ENCODE data around the gene SOX18. TPM values are rescaled to one million over a fixed set of nuclear protein-coding genes. Genes with fewer than 3 reads are reported as not detected.
A peak's percentile ranks its signal among the peaks of the same experiment; 100 is the strongest.

The SOX18 gene
- total RNA-seq, 1 donor from 2014 or later, result 48.3 TPM

DNA sequence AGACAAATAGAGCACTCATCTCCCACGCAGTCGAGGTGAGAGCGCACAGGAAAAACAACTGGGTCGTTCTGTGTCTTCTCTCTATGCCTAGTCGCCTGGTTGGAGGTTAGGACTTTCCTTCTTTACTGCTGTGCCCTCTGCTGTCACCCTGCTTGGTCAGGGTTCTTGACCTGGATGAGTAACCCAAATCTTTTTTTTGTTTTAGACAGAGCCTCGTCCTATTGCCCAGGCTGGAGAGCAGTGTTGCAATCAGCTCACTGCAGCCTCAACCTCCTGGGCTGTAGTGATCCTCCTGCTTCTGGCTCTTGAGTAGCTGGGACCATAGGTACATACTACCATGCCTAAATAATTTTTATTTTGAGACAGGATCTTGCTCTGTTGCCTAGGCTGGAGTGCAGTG, 44.0 kb downstream of the SOX18 start:
- H3K4me1 ChIP-seq, result peaks cover 9% of the 10 kb centered on the region
- no peak for DNase-seq
- no peaks in the 10 kb centered on the region for H3K9me3 ChIP-seq
- no peak for TF ChIP-seq CTCF (IDR thresholded peaks at IDR 0.05)
- H3K27ac ChIP-seq, result no peak overlapping the region
- ATAC-seq, result peak in 1 of 2 donors; percentile 18
- H3K4me3 ChIP-seq, result no peak overlapping the region
- intact Hi-C loops (cut with DNase I), result no loop called here
- no peaks in the 10 kb centered on the region for H3K27me3 ChIP-seq (ENCODE audit: low read depth)
- peaks cover 90% of the 10 kb centered on the region for H3K36me3 ChIP-seq

- no peaks in the 10 kb centered on the region for H3K27me3 ChIP-seq (ENCODE audit: low read depth)
- no peak for TF ChIP-seq CTCF (IDR thresholded peaks at IDR 0.05)
- intact Hi-C loops (cut with DNase I), result no loop called here
- H3K4me3 ChIP-seq, result no peak overlapping the region
- H3K9me3 ChIP-seq, result no peaks in the 10 kb centered on the region
- peaks cover 9% of the 10 kb centered on the region for H3K4me1 ChIP-seq
- H3K36me3 ChIP-seq, result peaks cover 94% of the 10 kb centered on the region
- DNase-seq (no peak), ATAC-seq (peak; percentile 33 to 35)
- H3K27ac ChIP-seq, result no peak overlapping the region
These were observed 45.3 kb downstream of the SOX18 start for GRCh38 chr20:64003960-64004725.

DNA sequence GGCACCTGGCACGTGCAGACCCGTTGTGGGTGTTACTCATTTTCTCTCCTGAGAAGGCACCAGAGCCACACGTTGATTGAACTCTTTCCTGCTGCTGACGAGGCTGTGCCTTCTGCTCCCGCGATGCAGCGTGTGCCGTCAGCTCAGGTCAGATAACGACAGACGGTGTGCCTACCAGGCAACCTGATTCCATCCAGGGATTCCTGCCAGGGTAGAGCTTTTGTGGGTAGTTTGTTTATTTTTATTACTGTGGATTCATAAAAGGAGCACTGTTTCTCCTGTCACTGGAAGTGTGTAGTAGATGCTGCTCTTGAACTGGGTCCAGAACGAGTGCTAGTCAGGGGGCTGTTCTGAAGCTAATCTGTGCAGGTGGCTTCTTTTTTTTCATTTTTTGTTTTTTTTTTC, 47.8 kb downstream of the SOX18 start:
- Histone ChIP-seq H3K27ac (no peak overlapping the region), H3K4me3 (no peak overlapping the region), H3K36me3 (peaks cover 98% of the 10 kb centered on the region), H3K4me1 (peaks cover 9% of the 10 kb centered on the region), H3K27me3 (ENCODE audit: low read depth) (no peaks in the 10 kb centered on the region), H3K9me3 (no peaks in the 10 kb centered on the region)
- DNase-seq, result no peak
- intact Hi-C loops (cut with DNase I), result no loop called here
- no peak for TF ChIP-seq CTCF (IDR thresholded peaks at IDR 0.05)
- ATAC-seq, result no peak

DNA sequence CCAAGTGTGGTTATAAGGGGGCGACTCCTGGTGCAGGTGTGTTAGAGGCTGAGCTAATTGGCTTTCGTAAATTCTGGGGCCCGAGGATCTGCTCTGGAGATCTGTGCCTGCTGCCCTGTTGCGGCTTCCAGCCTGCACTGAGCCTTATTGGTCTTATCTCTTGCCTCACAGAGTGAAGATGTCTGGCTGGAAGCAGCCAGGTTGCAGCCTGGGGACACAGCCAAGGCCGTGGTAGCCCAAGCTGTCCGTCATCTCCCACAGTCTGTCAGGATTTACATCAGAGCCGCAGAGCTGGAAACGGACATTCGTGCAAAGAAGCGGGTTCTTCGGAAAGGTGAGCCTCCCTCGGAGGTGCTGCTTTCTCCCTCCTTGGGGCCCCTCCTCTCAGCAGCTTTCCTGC, 48.5 kb downstream of the SOX18 start:
- TF ChIP-seq CTCF (IDR thresholded peaks at IDR 0.05), result no peak
- H3K4me3 ChIP-seq, result no peak overlapping the region
- H3K27me3 ChIP-seq (ENCODE audit: low read depth), result no peaks in the 10 kb centered on the region
- DNase-seq (no peak), ATAC-seq (no peak)
- H3K9me3 ChIP-seq, result no peaks in the 10 kb centered on the region
- H3K4me1 ChIP-seq, result peaks cover 9% of the 10 kb centered on the region
- intact Hi-C loops (cut with DNase I), result no loop called here
- H3K27ac ChIP-seq, result no peak overlapping the region
- H3K36me3 ChIP-seq, result peaks cover 98% of the 10 kb centered on the region

Small RNA genes lying within 50 kb of the gene (microRNA-seq; reads per million reads assigned to microRNA genes)
- not detected for gene MIR6813 (ENCODE audit: borderline number of aligned reads)

Other genes starting within 250 kb of the SOX18 start
- 9.9 TPM for gene ZBTB46, start 218.4 kb downstream of the SOX18 start, total RNA-seq
- gene ABHD16B, start 188.1 kb downstream of the SOX18 start, total RNA-seq, result not detected
- 76.9 TPM for gene TPD52L2, start 184.4 kb downstream of the SOX18 start, total RNA-seq
- 54.5 TPM for gene DNAJC5, start 154.5 kb downstream of the SOX18 start, total RNA-seq
- 31.5 TPM for gene UCKL1, start 93.2 kb downstream of the SOX18 start, total RNA-seq
- gene ZNF512B, start 79.7 kb downstream of the SOX18 start, total RNA-seq, result 13.7 TPM
- 3.6 TPM for gene SAMD10, start 70.0 kb downstream of the SOX18 start, total RNA-seq
- 57.2 TPM for gene PRPF6, start 68.5 kb downstream of the SOX18 start, total RNA-seq
- gene C20orf204, start 13.5 kb downstream of the SOX18 start, total RNA-seq, result 1.2 TPM
- gene TCEA2, start 13.6 kb upstream of the SOX18 start, total RNA-seq, result 38.8 TPM
- 57.5 TPM for gene RGS19, start 29.9 kb upstream of the SOX18 start, total RNA-seq
- 2.6 TPM for gene OPRL1, start 30.4 kb upstream of the SOX18 start, total RNA-seq
- gene LKAAEAR1, start 34.8 kb upstream of the SOX18 start, total RNA-seq, result 0.97 TPM
- gene NPBWR2, start 57.9 kb upstream of the SOX18 start, total RNA-seq, result not detected
- not detected for gene MYT1, start 114.8 kb upstream of the SOX18 start, total RNA-seq
- 65.8 TPM for gene PCMTD2, start 206.1 kb upstream of the SOX18 start, total RNA-seq

Data from lower lobe of right lung (tissue), 2 donors.